ENCODE results near the gene CSNK1D.

CSNK1D gene

GRCh38 chr17:82228278-82228841 lies 45.1 kb downstream of the CSNK1D start:
- DNase-seq (ENCODE audit: extremely low read depth, low read depth), result no peak

GRCh38 chr17:82227629-82228277 lies 45.7 kb downstream of the CSNK1D start:
- no peak for TF ChIP-seq CTCF (IDR thresholded peaks at IDR 0.05; ENCODE audit: low read depth, low read length, missing control alignments)
- DNase-seq (ENCODE audit: extremely low read depth, low read depth), result no peak
- H3K4me3 ChIP-seq (replicated peaks; ENCODE audit: low read depth, low read length), result peak overlapping the region; percentile 81; the same call in 1 of the 2 replicates

More at GRCh38 chr17:82228278-82228841, 45.1 kb downstream of the CSNK1D start:
- no peak for TF ChIP-seq CTCF (IDR thresholded peaks at IDR 0.05; ENCODE audit: low read depth, low read length, missing control alignments)
- peak overlapping the region; percentile 81 for H3K4me3 ChIP-seq (replicated peaks; ENCODE audit: low read depth, low read length)

GRCh38 chr17:82226809-82227628 lies 46.5 kb downstream of the CSNK1D start:
- no peak for DNase-seq (ENCODE audit: extremely low read depth, low read depth)
- no peak overlapping the region for H3K4me3 ChIP-seq (replicated peaks; ENCODE audit: low read depth, low read length)
- TF ChIP-seq CTCF (IDR thresholded peaks at IDR 0.05; ENCODE audit: low read depth, low read length, missing control alignments), result no peak

GRCh38 chr17:82226146-82226808 lies 47.2 kb downstream of the CSNK1D start:
- H3K4me3 ChIP-seq (replicated peaks; ENCODE audit: low read depth, low read length), result no peak overlapping the region
- no peak for TF ChIP-seq CTCF (IDR thresholded peaks at IDR 0.05; ENCODE audit: low read depth, low read length, missing control alignments)
- DNase-seq (ENCODE audit: extremely low read depth, low read depth), result no peak

DNA sequence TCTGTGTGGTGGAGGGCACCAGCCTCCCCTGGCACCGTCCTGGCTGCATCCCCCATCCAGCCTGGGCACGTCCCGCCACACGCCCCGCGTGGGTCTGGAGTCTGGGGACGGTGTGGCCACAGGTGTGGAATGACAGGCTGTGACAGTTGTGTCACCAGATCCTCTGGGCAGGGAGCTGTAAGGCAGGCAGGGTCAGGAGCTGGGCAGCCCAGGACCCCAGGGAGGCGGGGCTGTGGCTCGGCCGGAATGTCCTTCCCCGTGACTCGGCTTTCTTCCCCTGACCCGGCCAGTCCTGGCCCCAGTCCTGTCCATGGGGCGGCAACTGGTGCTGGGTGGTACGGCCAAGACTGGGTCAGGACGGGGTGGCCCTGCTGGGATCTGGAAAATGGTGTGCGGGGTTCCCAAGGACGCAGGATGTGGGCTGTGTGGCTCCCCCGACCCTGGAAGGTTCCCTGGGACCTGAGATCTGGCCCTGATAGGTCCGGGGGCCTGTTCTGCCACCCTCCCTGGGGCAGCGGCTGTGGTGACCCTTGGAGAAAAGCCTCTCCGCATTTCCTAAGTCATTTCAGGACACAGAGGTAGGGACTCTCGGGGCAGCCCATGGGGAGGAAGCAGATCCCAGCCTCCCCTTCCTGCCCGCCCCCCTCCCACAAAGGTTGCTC lies 48.0 kb downstream of the CSNK1D start:
- H3K4me3 ChIP-seq (replicated peaks; ENCODE audit: low read depth, low read length), result no peak overlapping the region
- DNase-seq (ENCODE audit: extremely low read depth, low read depth), result no peak
- TF ChIP-seq CTCF (IDR thresholded peaks at IDR 0.05; ENCODE audit: low read depth, low read length, missing control alignments), result no peak

GRCh38 chr17:82224666-82225065 lies 48.8 kb downstream of the CSNK1D start:
- no peak overlapping the region for H3K4me3 ChIP-seq (replicated peaks; ENCODE audit: low read depth, low read length)
- no peak for DNase-seq (ENCODE audit: extremely low read depth, low read depth)
- TF ChIP-seq CTCF (IDR thresholded peaks at IDR 0.05; ENCODE audit: low read depth, low read length, missing control alignments), result no peak
